ENCODE measurements around the gene HGFAC.

HGFAC gene

GRCh38 chr4:3464349-3464905, 22.7 kb downstream of the HGFAC start:
- no peak for FAIRE-seq

- no peak for FAIRE-seq
Measured at GRCh38 chr4:3464911-3465697, 23.3 kb downstream of the HGFAC start.

GRCh38 chr4:3465698-3466671, 24.2 kb downstream of the HGFAC start:
- no peak for FAIRE-seq

- FAIRE-seq, result no peak
Measured at GRCh38 chr4:3466691-3467600, 25.2 kb downstream of the HGFAC start.

- FAIRE-seq, result no peak
Measured at GRCh38 chr4:3467601-3468031, 25.8 kb downstream of the HGFAC start.

- no peak for FAIRE-seq
Measured at GRCh38 chr4:3468154-3468553, 26.4 kb downstream of the HGFAC start.

GRCh38 chr4:3468804-3469203, 27.0 kb downstream of the HGFAC start:
- FAIRE-seq, result no peak

- FAIRE-seq, result no peak
Measured at GRCh38 chr4:3469386-3470243, 27.8 kb downstream of the HGFAC start.

GRCh38 chr4:3470244-3471097, 28.7 kb downstream of the HGFAC start:
- FAIRE-seq, result no peak

GRCh38 chr4:3471098-3471760, 29.5 kb downstream of the HGFAC start:
- no peak for FAIRE-seq

GRCh38 chr4:3471886-3472285, 30.1 kb downstream of the HGFAC start:
- FAIRE-seq, result no peak

- no peak for FAIRE-seq
Measured at GRCh38 chr4:3472411-3473141, 30.8 kb downstream of the HGFAC start.

GRCh38 chr4:3473181-3473950, 31.6 kb downstream of the HGFAC start:
- FAIRE-seq, result no peak

- FAIRE-seq, result no peak
Measured at GRCh38 chr4:3473996-3474765, 32.4 kb downstream of the HGFAC start.

- no peak for FAIRE-seq
Measured at GRCh38 chr4:3475041-3475712, 33.4 kb downstream of the HGFAC start.

GRCh38 chr4:3475713-3476260, 34.0 kb downstream of the HGFAC start:
- FAIRE-seq, result no peak

- FAIRE-seq, result no peak
Measured at GRCh38 chr4:3476341-3476747, 34.6 kb downstream of the HGFAC start.

All from TTC549 (cell line).